ENCODE data around the gene INAFM2. TPM values are rescaled to one million over a fixed set of nuclear protein-coding genes. Genes with fewer than 3 reads are reported as not detected.

INAFM2 gene
- total RNA-seq, 1 donor from 2014 or later: 9.5 TPM

DNA sequence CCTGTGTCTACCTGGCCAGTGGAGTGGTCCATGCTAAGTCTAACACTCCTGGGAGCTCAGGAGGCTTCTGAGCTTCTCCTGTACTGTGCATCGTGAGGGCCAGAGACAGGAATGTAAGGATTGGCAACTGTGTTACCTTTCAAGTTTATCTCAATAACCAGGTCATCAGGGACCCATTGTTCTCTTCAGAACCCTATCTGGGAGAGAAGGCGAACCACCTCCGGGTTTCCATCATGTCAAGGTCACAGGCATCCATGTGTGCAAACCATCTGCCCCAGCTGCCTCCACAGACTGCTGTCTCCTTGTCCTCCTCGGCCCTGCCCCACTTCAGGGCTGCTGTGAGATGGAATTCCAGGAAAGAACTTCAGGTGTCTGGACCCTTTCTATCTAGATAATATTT lies 46.6 kb upstream of the INAFM2 start:
- Mint-ChIP-seq H3K9me3 (no peaks in the 10 kb centered on the region), H3K36me3 (ENCODE audit: low read depth) (no peaks in the 10 kb centered on the region), H3K27me3 (peaks cover 5% of the 10 kb centered on the region), H3K4me1 (peaks cover 27% of the 10 kb centered on the region), H3K27ac (no peak overlapping the region), H3K4me3 (no peak overlapping the region)
- ATAC-seq (ENCODE audit: low read depth): no peak
- intact Hi-C loops (cut with micrococcal nuclease): no loop called here
- ChIA-PET POLR2A (interaction anchor here (0.9 kb wide), 1 partner anchor 31 kb away, joined by 3 read pairs; the partner anchor contains the start of gene PLCB2), CTCF (interaction anchor here (0.9 to 11.8 kb wide), 6 partner anchors 33 to 389 kb away, joined by 3 to 228 read pairs (median 118); partner anchors contain the start of gene PLCB2)
- no peak for DNase-seq
- TF ChIP-seq, protein P1, sequence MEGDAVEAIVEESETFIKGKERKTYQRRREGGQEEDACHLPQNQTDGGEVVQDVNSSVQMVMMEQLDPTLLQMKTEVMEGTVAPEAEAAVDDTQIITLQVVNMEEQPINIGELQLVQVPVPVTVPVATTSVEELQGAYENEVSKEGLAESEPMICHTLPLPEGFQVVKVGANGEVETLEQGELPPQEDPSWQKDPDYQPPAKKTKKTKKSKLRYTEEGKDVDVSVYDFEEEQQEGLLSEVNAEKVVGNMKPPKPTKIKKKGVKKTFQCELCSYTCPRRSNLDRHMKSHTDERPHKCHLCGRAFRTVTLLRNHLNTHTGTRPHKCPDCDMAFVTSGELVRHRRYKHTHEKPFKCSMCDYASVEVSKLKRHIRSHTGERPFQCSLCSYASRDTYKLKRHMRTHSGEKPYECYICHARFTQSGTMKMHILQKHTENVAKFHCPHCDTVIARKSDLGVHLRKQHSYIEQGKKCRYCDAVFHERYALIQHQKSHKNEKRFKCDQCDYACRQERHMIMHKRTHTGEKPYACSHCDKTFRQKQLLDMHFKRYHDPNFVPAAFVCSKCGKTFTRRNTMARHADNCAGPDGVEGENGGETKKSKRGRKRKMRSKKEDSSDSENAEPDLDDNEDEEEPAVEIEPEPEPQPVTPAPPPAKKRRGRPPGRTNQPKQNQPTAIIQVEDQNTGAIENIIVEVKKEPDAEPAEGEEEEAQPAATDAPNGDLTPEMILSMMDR (IDR thresholded peaks at IDR 0.05): no peak

DNA sequence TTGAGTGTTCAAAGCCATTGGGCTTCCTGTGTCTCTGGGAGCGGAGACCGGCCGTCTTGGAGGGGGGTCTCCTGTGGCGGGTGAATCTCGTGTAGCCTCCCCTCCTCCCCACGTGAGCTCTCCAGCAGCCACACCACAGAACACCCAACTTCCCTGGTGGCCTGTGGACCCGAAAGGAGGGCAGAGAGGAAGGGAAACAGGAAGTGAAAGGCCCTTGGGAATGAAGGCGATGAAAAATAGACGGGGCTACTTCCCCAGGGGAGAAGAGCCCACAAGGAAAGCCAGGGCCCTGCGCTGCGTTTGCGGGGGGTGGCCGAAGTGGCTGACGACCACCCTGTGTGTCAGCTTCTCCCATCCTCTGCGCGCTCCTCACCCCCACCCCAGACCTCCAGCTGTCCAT lies 46.0 kb upstream of the INAFM2 start:
- H3K36me3 Mint-ChIP-seq (ENCODE audit: low read depth): no peaks in the 10 kb centered on the region
- H3K4me3 Mint-ChIP-seq: peak overlapping the region; percentile 44
- H3K27ac Mint-ChIP-seq: no peak overlapping the region
- TF ChIP-seq, protein P1 (IDR thresholded peaks at IDR 0.05): no peak
- CTCF ChIA-PET: interaction anchor here (0.9 to 11.8 kb wide), 8 partner anchors 32 to 390 kb away, joined by 3 to 228 read pairs (median 64); partner anchors contain the start of genes INAFM2 and PLCB2
- H3K4me1 Mint-ChIP-seq: peaks cover 27% of the 10 kb centered on the region
- intact Hi-C loops (cut with micrococcal nuclease): no loop called here
- no peaks in the 10 kb centered on the region for H3K9me3 Mint-ChIP-seq
- H3K27me3 Mint-ChIP-seq: peaks cover 5% of the 10 kb centered on the region
- DNase-seq (no peak), ATAC-seq (ENCODE audit: low read depth) (no peak)
- POLR2A ChIA-PET: interaction anchor here (0.7 kb wide), 2 partner anchors 11 to 495 kb away, joined by 3 read pairs; partner anchors contain the start of gene FSIP1

DNA sequence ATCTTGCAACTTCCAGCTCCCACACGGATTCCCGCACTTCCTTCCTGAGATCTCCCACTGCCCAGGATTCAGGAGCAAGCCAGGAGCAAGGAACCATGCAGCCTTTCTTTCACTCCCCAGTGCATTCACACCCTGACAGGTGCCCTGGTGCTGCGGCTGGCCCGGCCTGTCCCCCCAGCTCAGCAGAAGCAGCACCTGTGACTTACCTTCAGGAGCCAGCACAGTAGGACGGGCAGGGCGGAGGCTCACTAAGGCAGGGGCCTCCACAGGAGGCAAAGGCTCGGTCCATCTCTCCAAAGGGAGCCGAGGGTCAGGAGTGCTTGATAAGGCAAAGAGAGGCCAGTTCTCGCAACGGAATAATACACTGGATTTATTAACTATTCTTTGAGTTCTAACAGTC lies 45.5 kb upstream of the INAFM2 start:
- TF ChIP-seq, protein P1 (IDR thresholded peaks at IDR 0.05): no peak
- H3K4me3 Mint-ChIP-seq: no peak overlapping the region
- H3K36me3 Mint-ChIP-seq (ENCODE audit: low read depth): no peaks in the 10 kb centered on the region
- ChIA-PET POLR2A (interaction anchor here (0.7 kb wide), 2 partner anchors 11 to 496 kb away, joined by 3 read pairs; partner anchors contain the start of gene FSIP1), CTCF (interaction anchor here (0.9 to 11.8 kb wide), 10 partner anchors 32 to 490 kb away, joined by 3 to 228 read pairs (median 26); partner anchors contain the start of genes INAFM2 and PLCB2)
- no peak overlapping the region for H3K27ac Mint-ChIP-seq
- H3K9me3 Mint-ChIP-seq: no peaks in the 10 kb centered on the region
- intact Hi-C loops (cut with micrococcal nuclease): no loop called here
- H3K4me1 Mint-ChIP-seq: peaks cover 28% of the 10 kb centered on the region
- ATAC-seq (ENCODE audit: low read depth) (no peak), DNase-seq (no peak)
- peaks cover 5% of the 10 kb centered on the region for H3K27me3 Mint-ChIP-seq

DNA sequence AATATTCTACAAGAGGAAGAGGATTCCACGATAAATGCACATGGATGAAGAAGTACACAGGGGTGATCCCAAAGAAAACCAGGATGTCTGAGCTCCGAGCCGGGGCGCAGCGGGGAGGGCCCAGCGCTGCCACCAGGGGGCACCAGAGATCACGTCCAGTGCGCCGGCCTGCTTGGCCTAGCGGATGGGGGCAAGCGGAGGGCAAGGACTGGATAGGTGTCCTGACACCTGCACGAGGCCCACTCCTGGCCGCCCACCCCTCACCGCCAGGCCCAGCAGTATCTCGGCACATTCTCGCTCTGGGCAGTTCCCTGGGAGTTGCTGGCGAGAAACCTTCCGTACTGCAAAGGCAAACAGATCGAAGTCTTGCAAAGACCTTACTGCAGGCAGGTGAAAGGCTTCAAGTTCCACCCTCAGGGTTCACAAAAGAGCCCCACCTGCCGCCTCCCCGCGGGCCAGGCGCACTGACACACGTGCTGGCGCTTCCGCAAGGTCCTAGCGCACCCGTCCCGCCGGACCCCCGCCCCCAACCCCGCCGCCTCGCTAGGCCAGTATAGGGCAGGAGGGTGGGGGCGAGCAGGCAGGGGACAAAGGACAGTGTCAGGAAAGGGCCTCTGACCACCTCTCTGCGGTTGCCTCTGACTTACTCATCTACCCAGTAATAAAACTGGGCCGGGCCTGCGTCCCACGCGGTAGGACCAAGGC lies 43.9 kb upstream of the INAFM2 start:
- intact Hi-C loops (cut with micrococcal nuclease): loop anchor here (1.0 kb wide), 4 partner anchors 31 to 143 kb away; partner anchors contain the start of gene INAFM2
- Mint-ChIP-seq H3K4me3 (peak overlapping the region; percentile 4), H3K4me1 (peaks cover 29% of the 10 kb centered on the region), H3K36me3 (ENCODE audit: low read depth) (no peaks in the 10 kb centered on the region), H3K27me3 (peaks cover 5% of the 10 kb centered on the region), H3K27ac (no peak overlapping the region), H3K9me3 (no peaks in the 10 kb centered on the region)
- peak; percentile 69 for DNase-seq
- TF ChIP-seq, protein P1 (IDR thresholded peaks at IDR 0.05): peak; percentile 93
- CTCF ChIA-PET: interaction anchor here (0.5 to 11.8 kb wide), 46 partner anchors 8 to 596 kb away, joined by 3 to 228 read pairs (median 4); partner anchors contain the start of genes EIF2AK4, INAFM2, PAK6 and PLCB2
- ATAC-seq (ENCODE audit: low read depth): peak; percentile 23
- POLR2A ChIA-PET: interaction anchor here (0.6 to 1.6 kb wide), 9 partner anchors 29 to 142 kb away, joined by 3 to 7 read pairs (median 4); partner anchors contain the start of genes INAFM2, PAK6 and PLCB2

Measured in activated B cell treated with CpG ODN at 0.5 μM for 24 hours (primary cell).